ENCODE measurements around the gene NECTIN2.

The NECTIN2 gene

GRCh38 chr19:44845612-44846454 lies at the start of gene NECTIN2:
NECTIN2 (plus strand) TSS chr19:44846297; CDS start chr19:44846526, 229 bp downstream.
- peak; percentile 55; the same call in 1 of the 2 replicates for TF ChIP-seq POLR2A (IDR thresholded peaks at IDR 0.05; ENCODE audit: low read depth, low read length)
- DNase-seq (ENCODE audit: insufficient read length, low spot score) (peak; percentile 90), FAIRE-seq (no peak)

GRCh38 chr19:44796701-44797115 lies 49.4 kb upstream of the NECTIN2 start:
- TF ChIP-seq POLR2A (IDR thresholded peaks at IDR 0.05; ENCODE audit: low read depth, low read length): no peak
- DNase-seq (ENCODE audit: insufficient read length, low spot score): no peak
- FAIRE-seq: no peak

- FAIRE-seq: no peak
- no peak for DNase-seq (ENCODE audit: insufficient read length, low spot score)
- no peak for TF ChIP-seq POLR2A (IDR thresholded peaks at IDR 0.05; ENCODE audit: low read depth, low read length)
Measured at GRCh38 chr19:44799627-44800346, 46.3 kb upstream of the NECTIN2 start.

GRCh38 chr19:44800461-44800860 lies 45.6 kb upstream of the NECTIN2 start:
- FAIRE-seq: no peak
- no peak for TF ChIP-seq POLR2A (IDR thresholded peaks at IDR 0.05; ENCODE audit: low read depth, low read length)
- peak; percentile 82 for DNase-seq (ENCODE audit: insufficient read length, low spot score)

- no peak for TF ChIP-seq POLR2A (IDR thresholded peaks at IDR 0.05; ENCODE audit: low read depth, low read length)
- FAIRE-seq (no peak), DNase-seq (ENCODE audit: insufficient read length, low spot score) (no peak)
Measured at GRCh38 chr19:44803442-44804428, 42.4 kb upstream of the NECTIN2 start.

GRCh38 chr19:44806291-44806690 lies 39.8 kb upstream of the NECTIN2 start:
- no peak for TF ChIP-seq POLR2A (IDR thresholded peaks at IDR 0.05; ENCODE audit: low read depth, low read length)
- no peak for DNase-seq (ENCODE audit: insufficient read length, low spot score)
- FAIRE-seq: no peak

- FAIRE-seq (no peak), DNase-seq (ENCODE audit: insufficient read length, low spot score) (no peak)
- TF ChIP-seq POLR2A (IDR thresholded peaks at IDR 0.05; ENCODE audit: low read depth, low read length): no peak
Measured at GRCh38 chr19:44807162-44807561, 38.9 kb upstream of the NECTIN2 start.

- no peak for FAIRE-seq
- no peak for TF ChIP-seq POLR2A (IDR thresholded peaks at IDR 0.05; ENCODE audit: low read depth, low read length)
- no peak for DNase-seq (ENCODE audit: insufficient read length, low spot score)
Measured at GRCh38 chr19:44807652-44808462, 38.2 kb upstream of the NECTIN2 start.

- no peak for DNase-seq (ENCODE audit: insufficient read length, low spot score)
- TF ChIP-seq POLR2A (IDR thresholded peaks at IDR 0.05; ENCODE audit: low read depth, low read length): no peak
Measured at GRCh38 chr19:44808463-44809371, 37.4 kb upstream of the NECTIN2 start, which contains the start of gene BCAM. BCAM (plus strand) TSS chr19:44809103; CDS start chr19:44809125, 22 bp downstream.

GRCh38 chr19:44809577-44810233 lies 36.4 kb upstream of the NECTIN2 start:
- TF ChIP-seq POLR2A (IDR thresholded peaks at IDR 0.05; ENCODE audit: low read depth, low read length): no peak
- DNase-seq (ENCODE audit: insufficient read length, low spot score) (no peak), FAIRE-seq (no peak)

More at GRCh38 chr19:44808463-44809371, 37.4 kb upstream of the NECTIN2 start, which contains the start of gene BCAM:
- FAIRE-seq: no peak

Data from H54 (cell line).